HG02642 (cell line): ENCODE results near the gene CA5A.
"Not testable (repeated sequence)": the region's sequence is repeated elsewhere in the genome, so short reads cannot be mapped to it uniquely, and the experiment has no call there.

Source experiments
- ATAC-seq: cut with Tn5 transposase; IDR thresholded peaks from one replicate; pipeline ENCODE4 v1.9.1; 2021; ENCODE audit warnings: mild to moderate bottlenecking; ENCODE audit not compliant: unreplicated experiment, poor library complexity

The CA5A gene

GRCh38 chr16:87936375-87937230 lies at the start of gene CA5A:
Gene CA5A (minus strand): TSS chr16:87936529. CDS start chr16:87936450, 79 bp downstream.
- ATAC-seq = no peak

GRCh38 chr16:87985493-87985892 lies 49.2 kb upstream of the CA5A start:
- not testable (repeated sequence) for ATAC-seq

GRCh38 chr16:87984632-87985267 lies 48.4 kb upstream of the CA5A start:
- no peak for ATAC-seq

GRCh38 chr16:87984180-87984579 lies 47.9 kb upstream of the CA5A start:
- not testable (repeated sequence) for ATAC-seq

- not testable (repeated sequence) for ATAC-seq
Measured at GRCh38 chr16:87983737-87984097, 47.4 kb upstream of the CA5A start.

GRCh38 chr16:87983072-87983736 lies 46.9 kb upstream of the CA5A start:
- ATAC-seq = not testable (repeated sequence)

GRCh38 chr16:87982581-87983041 lies 46.3 kb upstream of the CA5A start:
- no peak for ATAC-seq

GRCh38 chr16:87981376-87981775 lies 45.0 kb upstream of the CA5A start:
- not testable (repeated sequence) for ATAC-seq

GRCh38 chr16:87979911-87980630 lies 43.7 kb upstream of the CA5A start:
- ATAC-seq = not testable (repeated sequence)

- ATAC-seq = no peak
Measured at GRCh38 chr16:87979352-87979751, 43.0 kb upstream of the CA5A start.

- ATAC-seq = no peak
Measured at GRCh38 chr16:87978127-87978526, 41.8 kb upstream of the CA5A start.

- ATAC-seq = no peak
Measured at GRCh38 chr16:87976665-87977064, 40.3 kb upstream of the CA5A start.

- ATAC-seq = no peak
Measured at GRCh38 chr16:87974178-87974577, 37.8 kb upstream of the CA5A start.

- ATAC-seq = no peak
Measured at GRCh38 chr16:87973717-87974116, 37.4 kb upstream of the CA5A start.

GRCh38 chr16:87971933-87972332 lies 35.6 kb upstream of the CA5A start:
- ATAC-seq = no peak

- ATAC-seq = no peak
Measured at GRCh38 chr16:87970186-87970585, 33.9 kb upstream of the CA5A start.

GRCh38 chr16:87968541-87968940 lies 32.2 kb upstream of the CA5A start:
- ATAC-seq = no peak

- no peak for ATAC-seq
Measured at GRCh38 chr16:87966685-87967185, 30.4 kb upstream of the CA5A start.

- ATAC-seq = no peak
Measured at GRCh38 chr16:87966064-87966645, 29.8 kb upstream of the CA5A start.

- ATAC-seq = no peak
Measured at GRCh38 chr16:87965417-87965816, 29.1 kb upstream of the CA5A start.
